GM23248 (cell line): Measurements from ENCODE around the gene SLC66A1.

Source experiments
- EZH2 ChIP-seq: fragments of 200-600 bp; sonication (generic); IDR thresholded peaks from 2 replicates; pipeline ENCODE4 v1.6.1; 2018; ENCODE audit warnings: antibody characterized with exemption, mild to moderate bottlenecking; ENCODE audit not compliant: insufficient read depth, poor library complexity, severe bottlenecking
- EZH2phosphoT487 ChIP-seq: fragments of 200-600 bp; sonication (generic); IDR thresholded peaks from 2 replicates; pipeline ENCODE4 v1.6.1; 2018; ENCODE audit warnings: antibody characterized with exemption, moderate library complexity, mild to moderate bottlenecking, low read depth; ENCODE audit not compliant: insufficient read depth

DNA sequence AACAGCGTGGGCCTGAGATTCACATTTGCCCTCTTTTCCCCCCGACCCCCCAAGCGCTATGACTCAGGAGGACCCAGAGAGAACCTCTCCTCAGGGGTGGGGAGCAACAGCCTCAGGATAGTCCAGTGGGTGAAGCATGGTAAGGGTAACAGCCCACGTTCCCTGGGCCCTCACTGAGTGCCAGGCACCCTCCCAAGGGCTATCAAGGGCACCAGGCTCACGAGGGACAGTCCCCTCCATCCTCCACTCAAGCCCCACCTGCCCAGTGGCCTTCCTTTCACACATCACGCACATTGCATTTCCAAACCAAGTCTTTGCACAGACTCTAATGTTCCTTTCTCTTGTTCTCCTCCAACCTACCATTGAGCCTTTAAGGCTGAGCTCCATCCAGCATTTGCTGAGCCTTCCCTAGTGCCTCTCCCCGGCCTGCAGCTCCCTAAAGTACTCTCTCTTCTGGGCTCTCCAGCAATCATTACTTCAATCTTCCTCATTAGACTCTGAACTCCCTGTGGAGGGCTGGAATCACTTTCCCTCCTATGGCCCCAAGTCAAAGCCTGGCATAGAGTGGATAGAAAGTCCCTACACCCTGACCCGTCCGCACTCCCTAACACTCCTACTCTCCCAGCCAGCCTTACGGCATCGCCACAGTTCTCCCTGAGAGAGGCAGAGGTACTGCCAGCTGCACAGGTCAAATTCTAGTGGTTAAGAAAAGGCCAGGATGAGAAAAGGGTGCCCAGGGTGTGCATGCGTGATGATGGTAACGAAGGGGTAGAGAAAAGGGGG is 1.2 kb upstream of the SLC66A1 start:
- TF ChIP-seq EZH2 (no peak), EZH2phosphoT487 (no peak)
